ENCODE data around the gene RGS14.

RGS14 gene

DNA sequence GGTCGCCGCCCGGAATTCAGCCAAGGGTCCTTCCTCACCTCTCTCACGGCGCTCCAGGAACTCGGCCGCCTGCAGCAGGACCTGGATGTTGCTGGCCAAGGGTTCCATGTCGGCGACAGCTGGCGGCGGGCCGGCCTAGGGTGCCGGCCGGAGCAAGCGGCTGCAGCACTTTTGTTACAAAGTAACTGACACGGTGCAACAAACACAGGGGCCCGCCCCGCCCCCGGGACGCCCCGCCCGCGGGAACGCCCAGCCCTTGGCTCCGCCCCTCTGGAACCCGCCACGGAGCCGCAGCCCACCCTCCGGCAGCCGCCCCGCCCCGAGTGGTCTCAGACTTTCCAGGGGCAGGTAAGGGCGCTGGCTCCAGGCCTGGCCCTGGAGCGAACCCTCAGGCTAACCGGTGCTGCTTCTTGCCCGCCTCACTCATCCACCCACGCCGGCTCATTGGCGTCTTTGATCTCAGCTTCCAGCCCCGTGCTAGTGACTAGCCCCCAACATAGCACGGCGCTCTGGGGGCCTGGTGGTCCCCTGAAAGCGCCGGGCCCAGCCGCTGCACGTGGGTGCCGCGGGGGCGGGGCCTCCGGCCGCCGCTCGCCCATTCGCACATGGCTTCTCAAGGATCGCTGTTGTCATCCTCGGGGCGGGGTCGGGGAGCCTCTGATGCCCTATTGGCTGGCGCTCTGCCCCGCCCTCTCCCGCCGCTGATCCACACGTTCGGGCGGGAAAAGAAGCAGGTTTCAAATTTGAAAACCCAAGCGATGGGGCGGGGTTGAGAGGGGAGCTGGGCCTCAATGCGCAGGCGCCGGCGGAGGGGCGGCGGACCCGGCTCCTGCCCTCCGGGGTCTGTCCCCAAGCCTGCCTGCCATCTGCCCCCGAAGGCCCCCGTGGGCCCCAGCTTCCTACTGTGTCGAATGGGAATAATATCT, 45.7 kb upstream of the RGS14 start, which contains the start of gene MXD3:
TSS of gene MXD3 (minus strand) at position 176 of the 926 bp plus-strand sequence. CDS start at position 108, 68 bp downstream.
- TF ChIP-seq, protein P1, sequence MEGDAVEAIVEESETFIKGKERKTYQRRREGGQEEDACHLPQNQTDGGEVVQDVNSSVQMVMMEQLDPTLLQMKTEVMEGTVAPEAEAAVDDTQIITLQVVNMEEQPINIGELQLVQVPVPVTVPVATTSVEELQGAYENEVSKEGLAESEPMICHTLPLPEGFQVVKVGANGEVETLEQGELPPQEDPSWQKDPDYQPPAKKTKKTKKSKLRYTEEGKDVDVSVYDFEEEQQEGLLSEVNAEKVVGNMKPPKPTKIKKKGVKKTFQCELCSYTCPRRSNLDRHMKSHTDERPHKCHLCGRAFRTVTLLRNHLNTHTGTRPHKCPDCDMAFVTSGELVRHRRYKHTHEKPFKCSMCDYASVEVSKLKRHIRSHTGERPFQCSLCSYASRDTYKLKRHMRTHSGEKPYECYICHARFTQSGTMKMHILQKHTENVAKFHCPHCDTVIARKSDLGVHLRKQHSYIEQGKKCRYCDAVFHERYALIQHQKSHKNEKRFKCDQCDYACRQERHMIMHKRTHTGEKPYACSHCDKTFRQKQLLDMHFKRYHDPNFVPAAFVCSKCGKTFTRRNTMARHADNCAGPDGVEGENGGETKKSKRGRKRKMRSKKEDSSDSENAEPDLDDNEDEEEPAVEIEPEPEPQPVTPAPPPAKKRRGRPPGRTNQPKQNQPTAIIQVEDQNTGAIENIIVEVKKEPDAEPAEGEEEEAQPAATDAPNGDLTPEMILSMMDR (IDR thresholded peaks at IDR 0.05; ENCODE audit: low read depth, low read length) = no peak
- H3K4me3 ChIP-seq (ENCODE audit: low read depth, low read length) = peak within 1 kb of the TSS; percentile 66

DNA sequence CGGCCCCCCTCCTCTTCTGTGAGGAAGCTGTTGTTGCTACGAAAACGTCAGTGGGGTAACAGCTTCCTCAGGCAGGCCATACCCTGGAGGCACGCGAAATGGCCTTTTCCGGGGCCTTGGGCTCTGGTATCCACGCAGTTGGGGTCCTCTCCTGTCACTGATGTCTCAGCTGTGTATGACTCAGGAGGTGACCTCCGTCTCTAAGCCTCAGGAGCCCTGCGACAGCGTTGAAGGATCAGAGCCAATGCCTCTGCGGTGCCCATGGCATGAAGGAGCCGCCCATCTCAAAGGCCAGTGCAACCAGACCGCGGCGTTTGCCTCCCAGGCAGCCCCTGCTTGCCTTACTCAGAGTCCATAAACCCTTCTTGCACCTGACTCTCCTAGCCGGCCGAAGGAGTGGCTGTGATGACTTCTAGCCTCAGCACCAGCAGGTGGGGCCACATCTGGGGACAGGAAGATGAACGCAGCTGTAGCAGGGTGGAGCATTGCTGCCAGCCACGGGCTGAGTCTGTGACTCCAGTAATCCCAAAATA, 45.0 kb upstream of the RGS14 start:
- TF ChIP-seq, protein P1 (IDR thresholded peaks at IDR 0.05; ENCODE audit: low read depth, low read length) = no peak
- H3K4me3 ChIP-seq (ENCODE audit: low read depth, low read length) = peak overlapping the region; percentile 44

DNA sequence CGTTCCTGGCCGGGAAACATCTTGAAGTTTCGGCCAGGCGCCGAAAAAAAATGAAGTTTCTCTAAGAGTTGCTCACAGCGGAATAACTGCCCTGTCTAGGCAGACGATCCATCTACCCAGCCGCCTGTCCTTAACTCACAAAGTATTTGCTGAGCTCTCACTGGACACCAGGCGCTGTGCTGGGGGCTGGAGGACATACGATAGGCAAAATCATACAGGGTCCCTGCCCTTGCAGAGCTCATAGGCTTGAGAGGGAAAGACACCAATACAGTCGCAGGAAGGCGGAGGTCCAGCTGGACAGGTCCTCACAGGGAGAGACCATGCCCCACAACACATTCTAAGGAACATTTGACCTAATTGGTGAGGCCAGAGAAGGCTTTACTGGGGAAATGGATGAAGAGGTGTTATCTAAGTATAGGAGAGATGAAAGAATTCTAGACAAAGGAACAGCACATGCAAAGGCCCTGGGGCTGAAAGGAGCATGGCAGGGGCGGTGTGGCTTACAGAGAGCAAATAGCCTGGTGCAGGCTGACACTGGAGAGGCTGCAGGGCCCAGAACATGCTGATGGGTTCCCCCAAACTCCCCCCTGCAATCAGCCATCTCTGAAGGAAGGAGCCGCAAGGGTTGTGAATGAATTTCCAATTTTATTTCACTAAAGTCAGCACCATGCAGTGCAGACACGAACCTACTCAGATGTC, 44.0 kb upstream of the RGS14 start:
- TF ChIP-seq, protein P1 (IDR thresholded peaks at IDR 0.05; ENCODE audit: low read depth, low read length) = no peak
- no peak overlapping the region for H3K4me3 ChIP-seq (ENCODE audit: low read depth, low read length)

DNA sequence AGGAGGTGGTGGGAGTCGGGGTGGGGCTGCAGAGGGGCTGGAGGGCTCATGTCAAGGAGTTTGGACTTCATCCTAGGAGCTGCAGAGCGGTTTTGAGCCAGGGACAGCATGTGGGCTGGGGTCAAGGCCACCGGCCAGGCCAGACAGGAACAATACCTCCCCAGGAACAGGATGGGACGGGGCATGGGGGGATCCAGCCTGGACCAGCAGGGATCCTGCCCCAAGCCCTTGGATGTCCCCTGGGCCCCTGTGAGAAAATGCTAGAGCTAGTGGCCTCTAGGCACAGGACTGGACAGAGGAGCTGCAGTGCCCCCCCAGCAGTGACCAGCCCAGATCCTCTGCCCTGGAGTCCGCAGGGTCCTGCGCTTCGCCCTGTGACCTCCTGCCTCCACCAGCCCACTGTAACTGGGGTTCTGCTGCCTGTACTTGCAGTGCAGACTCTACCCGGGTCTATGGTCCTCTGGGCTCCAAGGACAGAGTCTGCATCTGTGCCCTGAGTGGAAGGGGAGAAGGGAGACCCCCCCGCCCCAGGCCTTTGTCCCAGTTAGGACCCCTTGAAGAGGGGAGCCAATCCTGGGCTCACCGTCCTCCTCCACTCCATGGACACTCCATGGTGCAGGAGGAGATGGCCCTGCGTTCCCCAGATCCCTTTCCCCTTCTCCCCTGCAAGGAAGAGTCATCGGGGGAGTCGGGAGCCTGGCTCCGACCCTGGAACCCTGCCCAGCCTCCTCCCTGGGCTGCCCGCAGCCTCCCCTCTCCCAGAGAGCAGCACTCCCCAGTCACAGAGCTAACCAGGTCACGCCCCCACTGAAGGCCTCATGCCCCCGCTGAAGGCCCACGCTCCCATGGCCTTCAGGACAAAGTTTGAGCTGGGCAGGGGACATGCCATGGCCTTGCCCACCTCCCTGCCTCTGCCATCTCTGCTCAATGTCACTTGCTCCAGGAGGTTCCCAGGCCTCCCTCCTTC, 43.1 kb upstream of the RGS14 start:
- TF ChIP-seq, protein P1 (IDR thresholded peaks at IDR 0.05; ENCODE audit: low read depth, low read length) = no peak

DNA sequence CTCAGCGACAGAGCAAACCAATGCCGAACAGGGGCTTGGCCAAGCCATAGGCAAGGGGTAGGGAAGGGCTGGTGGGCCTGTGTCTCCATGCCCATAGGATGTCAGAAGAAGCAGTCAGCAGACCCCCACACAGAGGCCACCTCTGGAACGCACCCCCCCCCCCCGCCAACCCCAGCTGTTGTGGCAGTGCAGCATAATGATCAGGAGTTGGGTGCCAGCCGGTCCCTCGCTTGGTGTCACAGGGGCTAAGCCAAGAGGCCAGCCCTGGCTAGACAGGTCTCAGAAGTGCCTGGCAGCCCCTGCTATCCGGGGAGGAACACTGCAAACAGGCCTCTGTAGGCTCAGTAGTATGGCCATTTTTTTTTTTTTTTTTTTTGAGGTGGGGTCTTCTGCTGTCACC, 42.3 kb upstream of the RGS14 start:
- TF ChIP-seq, protein P1 (IDR thresholded peaks at IDR 0.05; ENCODE audit: low read depth, low read length) = no peak
- H3K4me3 ChIP-seq (ENCODE audit: low read depth, low read length) = no peak overlapping the region

More for the DNA sequence above, 43.1 kb upstream of the RGS14 start:
- H3K4me3 ChIP-seq (ENCODE audit: low read depth, low read length) = no peak overlapping the region

DNA sequence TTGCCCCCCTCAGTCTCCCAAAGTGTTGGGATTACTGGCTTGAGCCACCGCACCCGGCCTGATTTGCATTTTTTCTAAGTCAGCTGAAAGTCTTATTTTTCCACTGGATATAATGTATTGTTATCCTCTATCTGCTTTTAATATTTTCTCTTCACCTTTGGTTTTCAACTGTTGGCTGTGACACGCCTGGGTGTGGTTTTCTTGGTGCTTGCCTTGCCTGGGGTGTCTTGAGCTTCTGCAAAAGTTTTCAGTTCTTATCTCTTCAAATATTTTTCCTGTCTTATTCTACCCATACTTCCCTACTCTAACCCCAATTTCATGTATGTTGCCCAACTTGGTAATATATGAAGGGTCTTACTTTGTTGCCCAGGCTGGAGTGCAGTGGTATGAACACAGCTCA, 41.7 kb upstream of the RGS14 start:
- TF ChIP-seq, protein P1 (IDR thresholded peaks at IDR 0.05; ENCODE audit: low read depth, low read length) = no peak
- no peak overlapping the region for H3K4me3 ChIP-seq (ENCODE audit: low read depth, low read length)
